SK-N-SH (cell line): ENCODE data around the gene CDK14. TPM values are rescaled to one million over a fixed set of nuclear protein-coding genes. Genes with fewer than 3 reads are reported as not detected.

ENCODE experiments used
- CTCF ChIA-PET: fragments of 300-600, 350-600 bp; formaldehyde crosslinking; extraction: SDS; loops from one replicate; lab custom pipeline; 2021; lab: Yijun Ruan, JAX
- POLR2A ChIA-PET: fragments of 350-600 bp; sonication (Branson Sonifier 250); formaldehyde crosslinking; extraction: SDS; loops from one replicate; lab custom pipeline; 2020; ENCODE audit warnings: antibody characterized with exemption, inconsistent platforms; lab: Yijun Ruan, JAX
- DNase-seq: peaks from one replicate; pipeline ENCODE4 v3.0.0; 2012
- H2AFZ ChIP-seq: fragments of 200-600 bp; sonication (generic); 2 replicates; pipeline ENCODE4 v1.8.1; 2016; ENCODE audit warnings: antibody characterized with exemption, mild to moderate bottlenecking, low read depth
- H3F3A ChIP-seq: fragments of 200-600 bp; sonication (generic); replicated peaks from 2 replicates; pipeline ENCODE3; 2016; ENCODE audit warnings: antibody characterized with exemption, mild to moderate bottlenecking; ENCODE audit not compliant: insufficient read depth
- H3K27ac ChIP-seq, 2 experiments: fragments of 200-500 bp in 1 of 2; fragments of 200-600 bp in 1 of 2; sonication (Bioruptor generic) in 1 of 2; sonication (generic), shearing (Covaris generic) in 1 of 2; 2 replicates each; pipeline versions ENCODE4 v1.5.1 to v1.6.1; 2014 to 2016; ENCODE audit warnings: low read depth in 2 of 2, inconsistent platforms in 1 of 2, low read length in 1 of 2, mild to moderate bottlenecking in 1 of 2, mixed read lengths in 1 of 2
- H3K27me3 ChIP-seq: fragments of 200-600 bp; sonication (generic), shearing (Covaris generic); 2 replicates; pipeline ENCODE4 v1.6.1; 2016; ENCODE audit warnings: mixed run types; ENCODE audit not compliant: insufficient read depth
- H3K36me3 ChIP-seq, 2 experiments: fragments of 200-500 bp in 1 of 2; fragments of 200-600 bp in 1 of 2; sonication (Bioruptor generic) in 1 of 2; sonication (generic) in 1 of 2; replicated peaks in 1 of 2; 2 replicates each; pipeline versions ENCODE3 to v1.5.1; 2014 to 2016; ENCODE audit warnings: low read length in 1 of 2, mild to moderate bottlenecking in 1 of 2; ENCODE audit not compliant: insufficient read depth in 2 of 2, control insufficient read depth in 1 of 2
- H3K4me1 ChIP-seq, 2 experiments: fragments of 200-500 bp in 1 of 2; fragments of 200-600 bp in 1 of 2; sonication (Bioruptor generic) in 1 of 2; sonication (generic), shearing (Covaris generic) in 1 of 2; 2 replicates each; pipeline versions ENCODE4 v1.5.1 to v1.6.1; 2014 to 2016; ENCODE audit warnings: low read depth in 1 of 2, low read length in 1 of 2, mixed run types in 1 of 2; ENCODE audit not compliant: insufficient read depth in 2 of 2, control insufficient read depth in 1 of 2
- H3K4me2 ChIP-seq: fragments of 200-600 bp; sonication (generic), shearing (Covaris generic); 2 replicates; pipeline ENCODE4 v1.6.1; 2017; ENCODE audit warnings: mixed run types
- H3K4me3 ChIP-seq, 2 experiments: fragments of 200-500 bp in 1 of 2; fragments of 200-600 bp in 1 of 2; sonication (Bioruptor generic) in 1 of 2; sonication (generic), shearing (Covaris generic) in 1 of 2; 2 replicates each; pipeline versions ENCODE4 v1.5.1 to v1.8.1; 2014 to 2016; ENCODE audit warnings: low read depth in 2 of 2, inconsistent platforms in 1 of 2, low read length in 1 of 2, mild to moderate bottlenecking in 1 of 2, mixed read lengths in 1 of 2, moderate library complexity in 1 of 2
- H3K79me2 ChIP-seq: fragments of 200-600 bp; sonication (generic); 2 replicates; pipeline ENCODE4 v1.8.1; 2017; ENCODE audit warnings: mild to moderate bottlenecking; ENCODE audit not compliant: insufficient read depth
- H3K9ac ChIP-seq: fragments of 200-600 bp; sonication (generic); 2 replicates; pipeline ENCODE4 v1.6.1; 2017; ENCODE audit warnings: mixed run types
- H3K9me2 ChIP-seq: fragments of 200-600 bp; sonication (generic); 2 replicates; pipeline ENCODE4 v1.6.1; 2017; ENCODE audit warnings: mixed run types
- H3K9me3 ChIP-seq: fragments of 200-600 bp; sonication (generic); 2 replicates; pipeline ENCODE4 v1.6.1; 2017; ENCODE audit warnings: mixed run types, mild to moderate bottlenecking, moderate library complexity
- H4K20me1 ChIP-seq: fragments of 200-600 bp; sonication (generic); 2 replicates; pipeline ENCODE4 v1.6.1; 2017; ENCODE audit warnings: mild to moderate bottlenecking, mixed run types; ENCODE audit not compliant: insufficient read depth
- FOXM1 ChIP-seq: IDR thresholded peaks from 2 replicates; pipeline ENCODE4 v1.4.0; 2012; ENCODE audit warnings: low read depth, mild to moderate bottlenecking
- GABPA ChIP-seq: IDR thresholded peaks from 2 replicates; pipeline ENCODE4 v1.4.0; 2012; ENCODE audit warnings: low read depth, mild to moderate bottlenecking
- RFX5 ChIP-seq: IDR thresholded peaks from 2 replicates; pipeline ENCODE4 v1.6.1; 2012; ENCODE audit warnings: mild to moderate bottlenecking, improper control_type of control experiment, low read length
- TAF1 ChIP-seq: IDR thresholded peaks from 2 replicates; pipeline ENCODE4 v1.6.1; 2012; ENCODE audit warnings: low read depth, mild to moderate bottlenecking, low read length, moderate library complexity, borderline replicate concordance
- TCF12 ChIP-seq: IDR thresholded peaks from 2 replicates; pipeline ENCODE4 v1.4.0; 2012
- WGBS: methylation state at CpG from one replicate; pipeline ENCODE4 v1.1.6; 2017; ENCODE audit warnings: low lambda C conversion rate; 5-methylcytosine and 5-hydroxymethylcytosine counted together
- polyA plus RNA-seq, 3 experiments: library from polyadenylated mRNA; depleted of rRNA; stranded (reverse); fragments of >200 nt; gene quantifications; 2 replicates each; pipeline ENCODE4 v1.2.3, GENCODE V29; 2012
- TF ChIP-seq, protein P1 (sequence below): IDR thresholded peaks from 2 replicates; pipeline ENCODE4; 2012

Gene CDK14
- polyA plus RNA-seq, 1 of the 3 experiments (the other 2 are of a cell fraction) = 13.9 TPM

- peaks cover 2% of the 10 kb centered on the region for H3F3A ChIP-seq
- H3K27ac ChIP-seq = no peak overlapping the region
- no peaks in the 10 kb centered on the region for H3K79me2 ChIP-seq
- H3K4me3 ChIP-seq = no peak overlapping the region
- peaks cover 3% of the 10 kb centered on the region in 2 experiments; a peak in 3 of 4 replicates for H3K4me1 ChIP-seq
- ChIA-PET POLR2A (no interaction called here), CTCF (no interaction called here)
- H3K9ac ChIP-seq = no peak overlapping the region
- no peaks in the 10 kb centered on the region for H4K20me1 ChIP-seq
- no peaks in the 10 kb centered on the region; the same call in 1 of the 2 replicates for H3K9me2 ChIP-seq
- H3K36me3 ChIP-seq = peaks cover 0 to 12% of the 10 kb centered on the region in 2 experiments
- H3K9me3 ChIP-seq = no peaks in the 10 kb centered on the region
- no peak overlapping the region for H3K4me2 ChIP-seq
- no peaks in the 10 kb centered on the region for H3K27me3 ChIP-seq
- no peak overlapping the region for H2AFZ ChIP-seq
- DNase-seq = no peak
- TF ChIP-seq GABPA = no peak
Measured at GRCh38 chr7:90948085-90948484, 352.0 kb downstream of the CDK14 start.

DNA sequence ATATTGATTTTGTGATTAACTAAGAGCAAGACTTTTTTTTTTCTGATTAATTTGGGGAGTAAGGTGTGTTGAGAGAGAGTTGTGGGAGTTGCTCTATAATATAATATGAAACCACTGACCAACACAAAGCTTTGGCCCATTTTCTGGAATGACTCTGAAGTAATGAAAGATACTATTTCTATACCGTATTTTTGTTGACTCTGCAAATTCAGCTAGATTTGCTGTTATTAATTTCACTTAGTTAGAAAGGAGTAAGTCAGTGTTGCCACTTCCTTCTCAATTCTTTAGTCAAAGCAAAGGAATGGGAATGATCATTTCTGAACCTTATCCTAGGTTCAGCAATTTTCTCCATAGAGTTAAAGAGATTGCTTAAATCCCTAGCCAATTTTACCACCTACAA, 355.1 kb downstream of the CDK14 start:
- H3F3A ChIP-seq = peaks cover 4% of the 10 kb centered on the region
- CTCF ChIA-PET = interaction anchor here (0.8 to 1.2 kb wide), 2 partner anchors 9 to 18 kb away, joined by 3 read pairs; no protein-coding TSS in a partner anchor
- H3K27ac ChIP-seq = no peak overlapping the region
- 82% methylated on average over 1 of the region's 1 CpG for WGBS
- H3K4me1 ChIP-seq = peaks cover 5 to 9% of the 10 kb centered on the region in 2 experiments; a peak in 3 of 4 replicates
- no peak overlapping the region for H3K4me3 ChIP-seq
- no peaks in the 10 kb centered on the region for H3K9me3 ChIP-seq
- no peaks in the 10 kb centered on the region for H4K20me1 ChIP-seq
- POLR2A ChIA-PET = no interaction called here
- no peaks in the 10 kb centered on the region for H3K79me2 ChIP-seq
- H2AFZ ChIP-seq = no peak overlapping the region
- H3K9me2 ChIP-seq = no peaks in the 10 kb centered on the region; the same call in 1 of the 2 replicates
- no peak overlapping the region for H3K4me2 ChIP-seq
- no peak overlapping the region for H3K9ac ChIP-seq
- TF ChIP-seq TCF12 (no peak), TAF1 (no peak)
- TF ChIP-seq, all 33 proteins: peak for 0
- no peak for DNase-seq
- Histone ChIP-seq H3K27me3 (no peaks in the 10 kb centered on the region), H3K36me3 (peaks cover under 1 to 16% of the 10 kb centered on the region in 2 experiments)

- DNase-seq = no peak
- H3K27me3 ChIP-seq = no peaks in the 10 kb centered on the region
- no peaks in the 10 kb centered on the region for H4K20me1 ChIP-seq
- CTCF ChIA-PET = interaction anchor here (1.2 kb wide), 1 partner anchor 8 kb away, joined by 3 read pairs; no protein-coding TSS in a partner anchor
- 86% methylated on average over 7 of the region's 7 CpGs for WGBS
- no peaks in the 10 kb centered on the region for H3K79me2 ChIP-seq
- peaks cover 2 to 16% of the 10 kb centered on the region in 2 experiments for H3K36me3 ChIP-seq
- no peak overlapping the region for H2AFZ ChIP-seq
- no peak overlapping the region for H3K4me3 ChIP-seq
- H3K9me2 ChIP-seq = no peaks in the 10 kb centered on the region; the same call in 1 of the 2 replicates
- no peaks in the 10 kb centered on the region for H3K9me3 ChIP-seq
- no peak overlapping the region for H3K27ac ChIP-seq
- H3K9ac ChIP-seq = no peak overlapping the region
- no peak overlapping the region for H3K4me2 ChIP-seq
- H3F3A ChIP-seq = peaks cover 4% of the 10 kb centered on the region
- no peak for TF ChIP-seq GABPA
- no peak for TF ChIP-seq FOXM1
- no peak for TF ChIP-seq RFX5
- TF ChIP-seq, protein P1, sequence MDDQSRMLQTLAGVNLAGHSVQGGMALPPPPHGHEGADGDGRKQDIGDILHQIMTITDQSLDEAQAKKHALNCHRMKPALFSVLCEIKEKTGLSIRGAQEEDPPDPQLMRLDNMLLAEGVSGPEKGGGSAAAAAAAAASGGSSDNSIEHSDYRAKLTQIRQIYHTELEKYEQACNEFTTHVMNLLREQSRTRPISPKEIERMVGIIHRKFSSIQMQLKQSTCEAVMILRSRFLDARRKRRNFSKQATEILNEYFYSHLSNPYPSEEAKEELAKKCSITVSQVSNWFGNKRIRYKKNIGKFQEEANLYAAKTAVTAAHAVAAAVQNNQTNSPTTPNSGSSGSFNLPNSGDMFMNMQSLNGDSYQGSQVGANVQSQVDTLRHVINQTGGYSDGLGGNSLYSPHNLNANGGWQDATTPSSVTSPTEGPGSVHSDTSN = no peak
- TF ChIP-seq, all 33 proteins: peak for 0
- POLR2A ChIA-PET = no interaction called here
- H3K4me1 ChIP-seq = peaks cover 5 to 9% of the 10 kb centered on the region in 2 experiments; a peak in 3 of 4 replicates
Measured at GRCh38 chr7:90951986-90952954, 356.1 kb downstream of the CDK14 start.
